CD14-positive monocyte (primary cell): ENCODE data around the gene TRIM62. TPM values are rescaled to one million over a fixed set of nuclear protein-coding genes. Genes with fewer than 3 reads are reported as not detected.

Experiments used
- DNase-seq, 3 donors: peaks; one replicate each; pipeline ENCODE4 v3.0.0-alpha.2; 2011 to 2022
- H2AFZ ChIP-seq: 2 replicates; pipeline ENCODE4 v1.6.0; 2012; ENCODE audit warnings: mild to moderate bottlenecking, low read depth, low read length, inconsistent platforms; ENCODE audit not compliant: insufficient read depth, poor library complexity, severe bottlenecking
- H3K27ac ChIP-seq, 2 donors: 1 replicate in 1 of 2; 2 replicates in 1 of 2; pipeline ENCODE4 v1.5.1; 2012 to 2013; ENCODE audit warnings: low read length in 2 of 2, control low read depth in 1 of 2, inconsistent platforms in 1 of 2, low read depth in 1 of 2, mild to moderate bottlenecking in 1 of 2
- H3K27me3 ChIP-seq, 2 donors: one replicate each; pipeline versions ENCODE4 v1.6.0 to v1.6.1; 2011 to 2013; ENCODE audit warnings: low read length in 2 of 2; ENCODE audit not compliant: control insufficient read depth in 2 of 2, insufficient read depth in 2 of 2
- H3K36me3 ChIP-seq, 2 donors: replicated peaks in 1 of 2; 1 replicate in 1 of 2; 2 replicates in 1 of 2; pipeline versions ENCODE4 v1.5.1 to v1.6.1; 2012 to 2013; ENCODE audit warnings: low read length in 2 of 2, control low read depth in 1 of 2, inconsistent platforms in 1 of 2, mild to moderate bottlenecking in 1 of 2; ENCODE audit not compliant: insufficient read depth in 2 of 2, control insufficient read depth in 1 of 2
- H3K4me1 ChIP-seq, 2 donors: 1 replicate in 1 of 2; 2 replicates in 1 of 2; pipeline versions ENCODE4 v1.5.1 to v1.6.1; 2012 to 2013; ENCODE audit warnings: low read length in 2 of 2, control low read depth in 1 of 2, inconsistent platforms in 1 of 2, mild to moderate bottlenecking in 1 of 2, moderate library complexity in 1 of 2; ENCODE audit not compliant: insufficient read depth in 2 of 2, control insufficient read depth in 1 of 2
- H3K4me2 ChIP-seq: replicated peaks from 2 replicates; pipeline ENCODE3; 2012; ENCODE audit warnings: low read length, moderate library complexity, mild to moderate bottlenecking; ENCODE audit not compliant: poor library complexity, severe bottlenecking; ENCODE audit errors: extremely low read depth
- H3K4me3 ChIP-seq, 3 experiments: fragments of 200-600 bp in 1 of 3; sonication (generic) in 1 of 3; replicated peaks in 1 of 3; 1 replicate in 2 of 3; 2 replicates in 1 of 3; pipeline ENCODE4 v1.5.1; 2011 to 2013; ENCODE audit warnings: low read length in 3 of 3, mild to moderate bottlenecking in 3 of 3, control low read depth in 2 of 3, low read depth in 2 of 3, inconsistent platforms in 1 of 3, moderate library complexity in 1 of 3
- H3K79me2 ChIP-seq: 2 replicates; pipeline ENCODE4 v1.6.0; 2012; ENCODE audit warnings: mild to moderate bottlenecking, control low read depth, inconsistent platforms, low read length, moderate library complexity; ENCODE audit not compliant: insufficient read depth
- H3K9ac ChIP-seq: 2 replicates; pipeline ENCODE4 v1.6.0; 2017; ENCODE audit warnings: low read length, mild to moderate bottlenecking; ENCODE audit not compliant: insufficient read depth, poor library complexity, severe bottlenecking
- H3K9me3 ChIP-seq, 2 donors: replicated peaks in 1 of 2; 1 replicate in 1 of 2; 2 replicates in 1 of 2; pipeline versions ENCODE4 v1.5.1 to v1.6.1; 2012 to 2013; ENCODE audit warnings: low read length in 2 of 2, control low read depth in 1 of 2; ENCODE audit not compliant: control insufficient read depth in 1 of 2, insufficient read depth in 1 of 2
- H4K20me1 ChIP-seq: 2 replicates; pipeline ENCODE4 v1.6.0; 2012; ENCODE audit warnings: mild to moderate bottlenecking, low read length, control low read depth, moderate library complexity; ENCODE audit not compliant: insufficient read depth
- H3K27ac Mint-ChIP-seq, 7 donors: one replicate each; pipeline ENCODE4 v1.8.0; 2020; ENCODE audit warnings: mild to moderate bottlenecking in 7 of 7, mixed read lengths in 7 of 7, moderate library complexity in 6 of 7, inconsistent platforms in 2 of 7
- H3K27me3 Mint-ChIP-seq, 3 donors: one replicate each; pipeline ENCODE4 v1.8.0; 2021 to 2022; ENCODE audit warnings: low read depth in 3 of 3, mild to moderate bottlenecking in 3 of 3, mixed read lengths in 3 of 3, moderate library complexity in 3 of 3, inconsistent platforms in 1 of 3
- H3K36me3 Mint-ChIP-seq, 2 donors: one replicate each; pipeline ENCODE4 v1.8.0; 2020; ENCODE audit warnings: mixed read lengths in 2 of 2, inconsistent platforms in 1 of 2, mild to moderate bottlenecking in 1 of 2
- H3K4me1 Mint-ChIP-seq: one replicate; pipeline ENCODE4 v1.8.0; 2020; ENCODE audit warnings: mild to moderate bottlenecking, mixed read lengths
- H3K4me3 Mint-ChIP-seq, 2 donors: one replicate each; pipeline ENCODE4 v1.8.0; 2020; ENCODE audit warnings: mild to moderate bottlenecking in 2 of 2, mixed read lengths in 2 of 2, moderate library complexity in 1 of 2
- H3K9me3 Mint-ChIP-seq, 7 donors: one replicate each; pipeline ENCODE4 v1.8.0; 2020 to 2022; ENCODE audit warnings: mixed read lengths in 7 of 7, mild to moderate bottlenecking in 6 of 7, moderate library complexity in 6 of 7, inconsistent platforms in 2 of 7
- CTCF ChIP-seq: fragments of 200-600 bp; IDR thresholded peaks from one replicate; pipeline ENCODE4 v1.8.0; 2022; ENCODE audit warnings: antibody characterized with exemption, mild to moderate bottlenecking
- WGBS: methylation state at CpG from one replicate; pipeline ENCODE4 v1.1.5; 2013; ENCODE audit warnings: missing lambda C conversion rate; ENCODE audit not compliant: insufficient coverage; 5-methylcytosine and 5-hydroxymethylcytosine counted together
- intact Hi-C, 2 donors: fragments of 100-400 bp; cut with micrococcal nuclease; formaldehyde crosslinking; loops; one replicate each; pipeline versions ENCODE4 v1.15.0 to v1.15.1; 2023
- polyA plus RNA-seq, 3 donors: library from polyadenylated mRNA; depleted of rRNA in 1 of 3; unstranded in 2 of 3; stranded (reverse) in 1 of 3; fragments of 300-500 nt in 2 of 3; fragments of >200 nt in 1 of 3; fragmentation: Illumina TruSeq in 2 of 3; gene quantifications; 1 replicate in 2 of 3; 2 replicates in 1 of 3; pipeline ENCODE4 v1.2.3, GENCODE V29; 2012 to 2021

TRIM62 gene
- polyA plus RNA-seq, 3 donors: 1.7 to 8.1 (median 2.1) TPM

DNA sequence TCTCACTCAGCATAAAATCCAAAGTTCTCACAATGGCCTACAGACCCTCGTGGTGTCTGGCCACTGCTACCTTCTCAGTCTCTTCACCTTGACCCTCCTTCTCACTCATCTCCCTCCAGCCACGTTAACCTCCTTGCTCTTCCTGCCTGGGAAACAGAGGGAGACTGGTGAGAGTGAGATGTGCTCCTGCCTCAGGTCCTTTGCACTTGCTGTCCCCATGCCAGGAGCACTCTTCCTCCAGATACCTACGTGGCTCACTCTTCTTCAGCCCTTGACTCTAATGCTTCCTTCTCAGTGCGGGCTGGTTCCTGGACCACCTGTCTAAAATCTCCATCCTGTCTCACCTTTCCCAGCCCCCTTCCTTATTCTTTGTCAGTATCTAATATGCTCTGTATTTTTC, 24.7 kb downstream of the TRIM62 start:
- Mint-ChIP-seq H3K4me1 (peaks cover 7% of the 10 kb centered on the region), H3K4me3 (no peak overlapping the region), H3K9me3 (no peaks in the 10 kb centered on the region), H3K27me3 (peaks cover 0 to 7% (median 6%) of the 10 kb centered on the region in 3 donors), H3K36me3 (peaks cover 43 to 53% of the 10 kb centered on the region in 2 donors), H3K27ac (no peak overlapping the region)
- H3K9ac ChIP-seq: no peak overlapping the region
- H3K4me1 ChIP-seq: no peaks in the 10 kb centered on the region
- no peak for TF ChIP-seq CTCF
- no peak overlapping the region for H2AFZ ChIP-seq
- H3K27me3 ChIP-seq: no peaks in the 10 kb centered on the region
- WGBS: no CpG with 5 or more reads among the region's 4 CpGs
- no peak overlapping the region for H3K4me3 ChIP-seq
- no peak for DNase-seq
- no peak overlapping the region for H3K4me2 ChIP-seq
- H3K79me2 ChIP-seq: no peaks in the 10 kb centered on the region
- intact Hi-C loops: no loop called here
- no peak overlapping the region for H3K27ac ChIP-seq
- peaks cover 9 to 32% of the 10 kb centered on the region in 2 donors for H3K36me3 ChIP-seq
- H4K20me1 ChIP-seq: no peaks in the 10 kb centered on the region
- H3K9me3 ChIP-seq: no peaks in the 10 kb centered on the region

GRCh38 chr1:33155877-33156538, 25.8 kb downstream of the TRIM62 start:
- Mint-ChIP-seq H3K4me1 (peaks cover 2% of the 10 kb centered on the region), H3K9me3 (no peaks in the 10 kb centered on the region), H3K4me3 (no peak overlapping the region), H3K27ac (peak overlapping the region in 1 of 7 donors; percentile 6), H3K27me3 (peaks cover 0 to 4% (median 0%) of the 10 kb centered on the region in 3 donors), H3K36me3 (peaks cover 44 to 61% of the 10 kb centered on the region in 2 donors)
- no peak overlapping the region for H3K4me3 ChIP-seq
- H4K20me1 ChIP-seq: no peaks in the 10 kb centered on the region
- H3K36me3 ChIP-seq: peaks cover 9 to 43% of the 10 kb centered on the region in 2 donors
- H3K9ac ChIP-seq: no peak overlapping the region
- TF ChIP-seq CTCF: no peak
- no peak for DNase-seq
- H3K4me2 ChIP-seq: no peak overlapping the region
- no peaks in the 10 kb centered on the region for H3K4me1 ChIP-seq
- no peak overlapping the region for H2AFZ ChIP-seq
- H3K79me2 ChIP-seq: no peaks in the 10 kb centered on the region
- WGBS: 69% methylated on average over 4 of the region's 4 CpGs
- H3K9me3 ChIP-seq: no peaks in the 10 kb centered on the region
- no peak overlapping the region for H3K27ac ChIP-seq
- no peaks in the 10 kb centered on the region for H3K27me3 ChIP-seq
- intact Hi-C loops: no loop called here
